Fibroblast of peridontal ligament (primary cell): ENCODE data around the gene ABHD15.
A peak's percentile ranks its signal among the peaks of the same experiment; 100 is the strongest.

Experiments used
- DNase-seq: peaks from one replicate; pipeline ENCODE4 v3.0.0-alpha.2; 2010; ENCODE audit errors: extremely low read depth

The ABHD15 gene

GRCh38 chr17:29582254-29582765, 15.5 kb upstream of the ABHD15 start:
- no peak for DNase-seq

GRCh38 chr17:29581583-29582253, 14.9 kb upstream of the ABHD15 start:
- no peak for DNase-seq

GRCh38 chr17:29579866-29580771, 13.3 kb upstream of the ABHD15 start:
- DNase-seq = peak; percentile 73

- no peak for DNase-seq
Measured at GRCh38 chr17:29578626-29579485, 12.0 kb upstream of the ABHD15 start.

- peak; percentile 62 for DNase-seq
Measured at GRCh38 chr17:29577385-29578211, 10.8 kb upstream of the ABHD15 start.

- DNase-seq = no peak
Measured at GRCh38 chr17:29577001-29577370, 10.1 kb upstream of the ABHD15 start.

- no peak for DNase-seq
Measured at GRCh38 chr17:29576214-29577000, 9.6 kb upstream of the ABHD15 start.

GRCh38 chr17:29575511-29576213, 8.8 kb upstream of the ABHD15 start:
- no peak for DNase-seq

- no peak for DNase-seq
Measured at GRCh38 chr17:29574732-29575510, 8.1 kb upstream of the ABHD15 start.

- DNase-seq = no peak
Measured at GRCh38 chr17:29573871-29574731, 7.3 kb upstream of the ABHD15 start.

- DNase-seq = no peak
Measured at GRCh38 chr17:29573558-29573869, 6.7 kb upstream of the ABHD15 start.

- DNase-seq = peak; percentile 38
Measured at GRCh38 chr17:29572691-29573557, 6.1 kb upstream of the ABHD15 start.

GRCh38 chr17:29571883-29572681, 5.2 kb upstream of the ABHD15 start:
- DNase-seq = no peak

GRCh38 chr17:29571486-29571882, 4.6 kb upstream of the ABHD15 start:
- no peak for DNase-seq

GRCh38 chr17:29570521-29570920, 3.7 kb upstream of the ABHD15 start:
- no peak for DNase-seq

- DNase-seq = no peak
Measured at GRCh38 chr17:29569245-29569950, 2.6 kb upstream of the ABHD15 start.
